Mucosa of gallbladder (tissue), 1 donor: ENCODE data around the gene ST6GALNAC3. TPM values are rescaled to one million over a fixed set of nuclear protein-coding genes. Genes with fewer than 3 reads are reported as not detected.

ENCODE experiments used
- DNase-seq: peaks from one replicate; pipeline ENCODE4 v3.0.0-alpha.2; 2020; ENCODE audit warnings: low spot score
- total RNA-seq: library from RNA; stranded (reverse); gene quantifications from one replicate; pipeline ENCODE4 v1.2.1, GENCODE V29; 2021
- donor health status: DM: no; HTN: no; CAD: no.

The ST6GALNAC3 gene
- total RNA-seq, 1 donor from 2014 or later: 5.9 TPM

- DNase-seq: no peak
Measured at GRCh38 chr1:76507376-76507775, 432.8 kb downstream of the ST6GALNAC3 start.

- no peak for DNase-seq
Measured at GRCh38 chr1:76508871-76509270, 434.3 kb downstream of the ST6GALNAC3 start.

DNA sequence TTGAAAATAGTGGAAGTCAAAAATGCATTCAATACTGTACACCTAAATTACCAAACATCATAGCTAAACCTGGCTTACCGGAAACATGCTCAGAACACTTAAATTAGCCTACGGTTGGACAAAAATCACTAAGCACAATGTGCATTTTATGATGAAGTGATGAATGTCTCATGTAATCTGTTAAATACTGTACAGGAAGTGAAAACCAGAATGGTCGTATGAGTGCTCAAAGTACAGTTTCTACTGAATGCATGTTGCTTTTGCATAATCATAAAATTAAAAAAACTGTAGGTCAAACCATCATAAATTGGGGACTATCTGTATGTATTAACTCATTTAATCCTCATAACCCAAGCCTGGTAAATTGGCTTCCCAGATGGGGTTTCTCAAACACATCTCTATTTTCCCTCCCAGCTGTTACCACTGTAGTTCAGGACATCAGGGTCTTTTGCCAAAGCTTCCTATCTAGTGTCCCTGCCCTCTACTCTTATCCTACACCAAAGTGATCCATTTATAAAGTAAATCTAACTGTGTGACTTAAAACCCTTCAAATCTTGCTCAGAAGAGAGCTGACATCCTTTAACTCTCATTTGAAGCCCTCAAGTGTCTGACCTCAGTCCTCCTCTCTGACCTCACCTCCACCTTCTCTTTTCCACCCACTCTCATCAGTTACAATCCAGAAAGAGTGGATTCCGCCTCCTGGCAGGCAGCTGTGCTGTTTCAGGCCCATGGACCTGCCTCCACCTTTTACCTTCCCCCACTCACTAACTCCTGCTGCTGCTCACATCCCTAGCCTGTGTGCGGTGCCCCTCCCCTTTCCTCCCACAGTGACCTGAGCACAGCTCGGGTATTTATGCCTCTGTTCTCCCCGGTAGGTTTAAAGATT, 436.4 kb downstream of the ST6GALNAC3 start:
- no peak for DNase-seq

DNA sequence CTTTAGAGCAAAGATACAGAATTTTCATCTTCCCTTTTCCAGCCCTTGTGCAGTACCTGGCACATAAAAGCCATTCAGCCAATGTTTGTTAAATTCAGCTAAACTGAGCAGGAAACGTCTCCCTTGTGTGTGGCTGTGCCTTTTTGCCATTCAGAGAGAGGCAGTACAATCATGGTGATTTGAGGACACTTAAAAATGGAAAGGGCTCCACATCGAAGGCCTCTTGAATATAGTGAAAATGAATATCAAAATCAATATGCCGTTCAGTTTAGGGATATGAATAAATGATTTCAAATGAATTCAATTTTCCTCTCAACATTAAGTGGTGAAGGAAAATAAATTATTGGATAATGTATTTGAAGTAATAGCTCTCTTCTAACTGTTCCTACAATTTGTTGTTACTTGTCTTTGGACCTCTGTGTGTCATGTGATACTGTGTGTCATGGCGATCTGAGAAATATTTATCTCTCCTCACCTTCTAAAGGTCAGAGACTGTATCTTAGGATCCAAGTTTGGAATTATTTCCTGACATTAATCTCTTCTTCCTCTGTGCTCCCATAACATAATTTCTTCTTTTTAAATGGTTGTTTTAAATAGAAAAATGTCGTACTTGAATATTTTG, 437.1 kb downstream of the ST6GALNAC3 start:
- no peak for DNase-seq

- no peak for DNase-seq
Measured at GRCh38 chr1:76530953-76531352, 456.4 kb downstream of the ST6GALNAC3 start.

GRCh38 chr1:76541618-76542017, 467.1 kb downstream of the ST6GALNAC3 start:
- DNase-seq: no peak

DNA sequence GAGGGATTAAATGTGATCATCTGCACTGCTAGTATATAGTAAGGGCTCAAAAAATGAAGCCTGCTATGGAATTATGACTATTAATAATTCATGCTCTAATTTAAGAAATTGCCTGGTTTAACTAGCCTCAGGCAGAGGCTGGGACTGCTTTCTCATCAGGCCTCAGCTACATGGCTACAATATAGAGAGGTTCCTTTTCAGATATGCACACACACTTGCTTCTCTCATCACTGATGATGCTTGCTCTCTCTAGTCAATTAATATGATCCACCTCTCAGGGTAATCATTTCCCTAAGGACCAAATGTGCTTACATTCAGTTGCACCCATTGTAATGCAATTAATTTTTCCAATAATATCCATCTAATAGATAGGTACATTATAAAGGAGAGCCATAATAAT, 467.8 kb downstream of the ST6GALNAC3 start:
- DNase-seq: no peak

GRCh38 chr1:76543495-76543894, 468.9 kb downstream of the ST6GALNAC3 start:
- DNase-seq: no peak

DNA sequence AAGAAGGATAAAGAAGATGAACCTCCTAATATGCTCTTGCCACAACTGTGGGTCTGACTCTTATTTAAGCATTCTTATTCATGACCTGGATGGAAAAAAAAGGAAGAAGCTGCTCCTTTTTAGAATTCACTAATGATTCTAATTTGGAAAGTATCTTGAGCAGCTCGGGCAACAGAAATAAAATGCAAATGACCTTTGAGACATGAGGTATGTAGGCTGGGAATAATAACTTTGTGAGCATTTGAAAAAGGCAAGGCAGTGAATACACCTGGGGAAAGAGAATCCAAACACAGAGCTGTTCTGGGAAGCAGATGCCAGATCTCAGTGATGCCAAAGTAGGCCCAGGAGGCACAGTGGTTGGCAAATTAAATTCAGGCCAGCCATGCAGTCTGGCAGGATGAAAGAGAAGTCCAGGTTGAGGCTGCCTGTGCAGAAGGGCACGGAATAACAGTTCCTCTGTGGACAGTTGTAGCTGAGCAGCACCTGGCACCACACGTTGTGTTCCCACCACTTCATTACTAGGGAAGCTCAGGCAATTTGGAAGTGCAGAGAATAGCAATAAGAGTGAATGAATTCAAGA, 471.9 kb downstream of the ST6GALNAC3 start:
- DNase-seq: no peak

GRCh38 chr1:76547916-76548315, 473.4 kb downstream of the ST6GALNAC3 start:
- peak; percentile 38 for DNase-seq

GRCh38 chr1:76548513-76549100, 474.1 kb downstream of the ST6GALNAC3 start:
- no peak for DNase-seq

DNA sequence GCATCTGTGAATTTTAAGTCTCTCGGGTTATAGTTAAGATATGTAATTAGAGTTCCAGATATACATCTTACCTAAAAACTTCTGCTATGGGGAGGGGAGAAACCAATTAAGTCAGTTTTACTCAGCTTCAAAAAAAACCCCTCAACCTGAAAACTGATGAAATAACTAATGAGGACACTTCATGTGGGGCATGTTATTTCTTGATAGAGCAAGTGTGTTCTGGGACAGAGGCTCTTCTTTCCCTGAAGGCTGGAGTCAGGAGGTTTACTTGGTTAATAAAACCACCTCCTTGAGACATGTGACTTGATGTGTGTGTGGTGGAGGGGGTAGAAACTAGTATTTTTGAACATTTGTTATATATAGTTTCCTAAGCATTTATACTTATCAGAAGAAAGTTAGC, 479.7 kb downstream of the ST6GALNAC3 start:
- no peak for DNase-seq

- DNase-seq: no peak
Measured at GRCh38 chr1:76562292-76562691, 487.7 kb downstream of the ST6GALNAC3 start.

DNA sequence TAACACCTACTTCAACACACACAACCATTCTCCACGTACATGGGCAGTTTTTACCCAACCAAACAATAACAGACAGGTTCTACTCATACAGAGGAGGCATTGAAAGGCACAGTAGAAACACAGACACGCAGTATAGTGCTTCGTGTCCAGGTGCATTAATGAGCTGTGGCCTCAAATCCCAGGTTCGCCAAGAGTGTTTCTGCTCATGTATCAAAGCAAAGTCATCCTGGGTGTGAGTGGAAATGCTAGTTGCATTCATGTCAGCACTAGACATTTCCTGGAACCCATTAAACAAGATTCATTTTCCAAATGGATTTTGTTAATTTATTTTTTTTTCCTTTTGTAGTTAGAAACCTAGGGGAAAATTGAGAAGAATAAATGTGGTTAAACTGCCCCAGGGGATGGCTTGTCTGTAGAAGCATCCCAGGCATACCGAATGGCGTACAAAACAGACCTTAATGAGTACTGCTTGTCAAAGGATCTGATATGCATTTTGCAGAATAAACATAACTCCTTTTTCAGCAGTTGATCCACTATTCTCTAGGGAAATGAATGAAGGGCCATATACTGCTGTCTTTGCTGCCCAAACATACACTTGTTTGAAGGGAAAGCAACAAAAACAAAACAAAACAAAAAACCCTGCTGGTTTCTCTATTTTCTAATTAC, 494.2 kb downstream of the ST6GALNAC3 start:
- DNase-seq: no peak

- DNase-seq: no peak
Measured at GRCh38 chr1:76571248-76571647, 496.7 kb downstream of the ST6GALNAC3 start.

DNA sequence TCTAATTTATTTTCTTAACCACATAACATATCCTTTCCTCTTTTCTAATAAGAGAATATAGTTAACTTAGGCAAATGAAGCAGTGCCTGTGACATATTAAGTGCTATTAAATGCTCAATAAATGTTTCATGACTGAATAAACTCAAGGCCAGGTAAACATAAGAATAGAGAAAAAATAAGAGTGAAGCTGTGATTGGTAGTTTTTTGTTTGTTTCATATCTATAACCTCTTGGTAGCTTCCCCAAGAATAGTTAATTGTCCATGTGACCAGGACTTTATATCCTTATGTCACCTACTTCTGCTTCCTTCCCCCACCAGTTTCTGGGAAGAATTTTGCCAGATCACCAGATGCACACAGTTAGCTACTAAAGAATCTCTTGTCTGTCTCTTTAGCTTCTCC, 497.7 kb downstream of the ST6GALNAC3 start:
- DNase-seq: no peak

- no peak for DNase-seq
Measured at GRCh38 chr1:76576876-76577524, 502.5 kb downstream of the ST6GALNAC3 start.

DNA sequence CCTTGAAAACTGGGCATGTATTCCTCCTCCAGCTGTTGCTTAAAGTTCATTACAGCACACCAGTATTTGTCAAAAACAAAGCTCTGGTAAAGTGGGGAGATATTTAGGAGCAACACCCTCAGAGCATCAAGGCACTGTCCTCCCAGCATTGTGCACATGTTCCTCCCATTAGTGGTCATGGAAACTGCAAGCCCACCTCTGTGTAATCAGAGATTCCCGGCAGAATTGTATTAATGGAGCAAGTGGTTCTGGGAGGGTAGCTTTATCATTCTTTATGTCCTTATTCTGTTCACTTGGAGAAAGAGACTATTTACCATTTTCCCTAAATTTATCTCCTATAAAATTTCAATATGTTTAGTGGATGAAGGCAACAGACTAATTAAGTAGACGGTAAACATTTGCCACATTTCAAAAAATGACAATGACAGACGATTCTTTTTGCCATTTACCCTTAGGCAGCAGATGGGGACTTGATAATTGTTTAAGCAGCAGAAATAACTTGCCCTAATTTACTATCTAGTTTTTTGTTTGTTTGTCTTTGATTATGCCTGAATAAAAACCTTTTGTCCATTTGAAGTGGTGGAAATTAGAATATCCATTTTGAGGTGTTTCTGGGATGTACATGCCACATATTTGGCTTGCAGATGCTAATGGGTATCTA, 503.1 kb downstream of the ST6GALNAC3 start:
- no peak for DNase-seq

DNA sequence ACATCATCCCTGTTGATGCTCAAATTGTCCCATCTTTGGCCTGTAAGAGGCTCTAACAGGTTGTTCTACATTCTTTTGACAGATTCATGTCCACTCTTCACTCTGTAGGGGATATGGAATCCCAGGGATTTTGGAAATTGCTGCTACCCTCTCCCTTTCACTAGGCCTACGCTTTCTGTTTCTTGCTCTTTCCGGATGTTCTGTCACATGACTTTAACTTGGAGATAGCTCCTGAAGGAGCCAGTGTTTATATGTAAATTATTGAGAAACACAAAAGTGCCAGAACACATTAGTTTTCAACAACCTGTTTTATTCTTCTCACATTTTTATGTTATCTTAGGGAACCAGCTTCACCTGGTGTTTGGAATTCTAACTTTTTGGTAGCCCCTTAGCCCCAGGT, 505.7 kb downstream of the ST6GALNAC3 start:
- DNase-seq: no peak

GRCh38 chr1:76581712-76582111, 507.2 kb downstream of the ST6GALNAC3 start:
- DNase-seq: no peak
